Duodenal mucosa (tissue), 2 donors: ENCODE measurements around the gene KIF26B.

Experiments used
- H3K27ac ChIP-seq: one replicate; pipeline ENCODE4 v1.7.0; 2013; ENCODE audit warnings: low read depth, low read length
- H3K27me3 ChIP-seq, 2 donors: one replicate each; pipeline ENCODE4 v1.7.0; 2013; ENCODE audit warnings: low read length in 2 of 2, control low read depth in 1 of 2; ENCODE audit not compliant: insufficient read depth in 2 of 2, control insufficient read depth in 1 of 2
- H3K36me3 ChIP-seq, 2 donors: one replicate each; pipeline ENCODE4 v1.7.0; 2013; ENCODE audit warnings: low read length in 2 of 2, control low read depth in 1 of 2; ENCODE audit not compliant: insufficient read depth in 2 of 2, control insufficient read depth in 1 of 2
- H3K4me1 ChIP-seq, 2 donors: one replicate each; pipeline ENCODE4 v1.7.0; 2013; ENCODE audit warnings: low read length in 2 of 2, control low read depth in 1 of 2; ENCODE audit not compliant: insufficient read depth in 2 of 2, control insufficient read depth in 1 of 2
- H3K4me3 ChIP-seq, 2 donors: one replicate each; pipeline ENCODE4 v1.7.0; 2013; ENCODE audit warnings: low read length in 2 of 2, low read depth in 1 of 2
- H3K9ac ChIP-seq, 2 donors: one replicate each; pipeline ENCODE4 v1.7.0; 2013; ENCODE audit warnings: low read length in 2 of 2, low read depth in 1 of 2
- H3K9me3 ChIP-seq, 2 donors: one replicate each; pipeline ENCODE4 v1.7.0; 2013; ENCODE audit warnings: low read length in 2 of 2, control low read depth in 1 of 2; ENCODE audit not compliant: control insufficient read depth in 1 of 2

Gene KIF26B

GRCh38 chr1:245291351-245291750 is 136.6 kb downstream of the KIF26B start:
- no peaks in the 10 kb centered on the region for H3K27me3 ChIP-seq
- H3K36me3 ChIP-seq = no peaks in the 10 kb centered on the region
- no peak overlapping the region for H3K4me3 ChIP-seq
- no peaks in the 10 kb centered on the region for H3K9me3 ChIP-seq
- no peaks in the 10 kb centered on the region for H3K4me1 ChIP-seq
- H3K27ac ChIP-seq = no peak overlapping the region
- H3K9ac ChIP-seq = no peak overlapping the region

GRCh38 chr1:245292141-245292540 is 137.4 kb downstream of the KIF26B start:
- Histone ChIP-seq H3K27ac (no peak overlapping the region), H3K27me3 (no peaks in the 10 kb centered on the region), H3K9me3 (no peaks in the 10 kb centered on the region), H3K4me1 (no peaks in the 10 kb centered on the region), H3K36me3 (no peaks in the 10 kb centered on the region), H3K4me3 (no peak overlapping the region), H3K9ac (no peak overlapping the region)

DNA sequence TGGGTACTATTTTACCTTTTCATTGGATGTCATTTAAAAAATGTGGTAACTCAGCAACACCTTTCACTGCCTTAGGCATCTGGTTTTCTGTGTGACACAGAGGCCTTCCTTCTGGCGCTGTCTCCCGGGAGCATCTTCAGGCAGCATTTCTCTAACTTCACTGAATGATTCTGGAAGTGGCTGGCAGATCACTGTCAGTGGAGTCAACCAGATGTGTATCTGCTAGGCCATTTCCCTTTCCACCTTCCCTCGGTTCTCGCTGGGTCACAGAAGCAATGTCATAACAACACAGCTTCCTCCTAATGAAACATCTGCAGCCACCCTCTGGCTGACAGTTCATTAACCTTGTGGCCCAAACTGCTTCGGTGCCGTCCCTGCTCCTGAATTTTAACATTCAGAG is 137.8 kb downstream of the KIF26B start:
- Histone ChIP-seq H3K27ac (no peak overlapping the region), H3K36me3 (no peaks in the 10 kb centered on the region), H3K9ac (no peak overlapping the region), H3K4me1 (no peaks in the 10 kb centered on the region), H3K4me3 (no peak overlapping the region), H3K9me3 (no peaks in the 10 kb centered on the region), H3K27me3 (no peaks in the 10 kb centered on the region)

DNA sequence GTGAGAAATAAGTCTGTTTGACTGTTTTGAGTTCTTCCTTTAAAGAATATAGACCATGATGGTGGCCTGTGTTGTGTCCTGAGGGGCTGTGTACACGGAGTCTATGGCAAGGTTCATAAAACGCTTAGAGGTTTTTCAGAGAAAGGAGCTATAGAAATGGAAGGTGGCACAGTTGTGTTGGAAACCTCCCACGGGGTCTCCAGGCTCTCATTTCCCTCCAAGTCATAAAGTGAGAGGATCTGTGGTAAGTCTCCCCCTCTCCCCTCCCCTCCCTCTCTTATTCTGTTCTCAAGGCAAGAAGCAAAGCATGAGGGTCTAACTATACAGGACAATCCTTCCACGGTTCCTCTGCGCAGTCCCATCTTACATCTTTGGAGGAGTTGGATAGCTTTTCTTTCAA is 139.2 kb downstream of the KIF26B start:
- no peak overlapping the region for H3K9ac ChIP-seq

DNA sequence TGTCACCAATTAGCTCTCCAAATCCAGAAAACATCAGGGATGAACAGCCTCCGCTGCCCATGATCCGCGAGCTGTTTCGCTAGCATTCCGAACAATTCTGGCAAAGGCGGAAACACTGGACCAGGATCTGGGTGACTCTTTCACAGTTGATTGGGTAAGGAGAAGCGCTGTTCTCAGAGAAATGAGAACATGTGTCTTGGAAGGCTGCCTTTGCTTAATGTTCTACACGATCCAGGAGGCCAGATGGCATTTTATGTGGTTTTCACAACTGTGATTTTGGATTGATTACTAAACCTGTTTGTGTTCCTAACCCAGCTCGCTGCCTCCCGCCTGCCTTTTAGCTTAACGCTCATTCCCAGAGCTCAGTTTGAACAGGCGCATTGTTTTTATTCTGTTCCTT is 144.0 kb downstream of the KIF26B start:
- Histone ChIP-seq H3K27ac (no peak overlapping the region), H3K27me3 (no peaks in the 10 kb centered on the region), H3K4me1 (peaks cover 0 to 3% of the 10 kb centered on the region in 2 donors), H3K9me3 (no peaks in the 10 kb centered on the region), H3K4me3 (no peak overlapping the region), H3K36me3 (no peaks in the 10 kb centered on the region), H3K9ac (no peak overlapping the region)

More for the DNA sequence above, 139.2 kb downstream of the KIF26B start:
- Histone ChIP-seq H3K4me1 (no peaks in the 10 kb centered on the region), H3K27ac (no peak overlapping the region), H3K9me3 (no peaks in the 10 kb centered on the region), H3K4me3 (no peak overlapping the region), H3K27me3 (no peaks in the 10 kb centered on the region), H3K36me3 (no peaks in the 10 kb centered on the region)

- no peaks in the 10 kb centered on the region for H3K9me3 ChIP-seq
- H3K9ac ChIP-seq = no peak overlapping the region
- no peaks in the 10 kb centered on the region for H3K36me3 ChIP-seq
- peaks cover 0 to 3% of the 10 kb centered on the region in 2 donors for H3K4me1 ChIP-seq
- H3K27ac ChIP-seq = no peak overlapping the region
- H3K27me3 ChIP-seq = no peaks in the 10 kb centered on the region
- peak overlapping the region in 1 of 2 donors; percentile 11 for H3K4me3 ChIP-seq
These were observed 146.4 kb downstream of the KIF26B start for GRCh38 chr1:245301162-245301580.

DNA sequence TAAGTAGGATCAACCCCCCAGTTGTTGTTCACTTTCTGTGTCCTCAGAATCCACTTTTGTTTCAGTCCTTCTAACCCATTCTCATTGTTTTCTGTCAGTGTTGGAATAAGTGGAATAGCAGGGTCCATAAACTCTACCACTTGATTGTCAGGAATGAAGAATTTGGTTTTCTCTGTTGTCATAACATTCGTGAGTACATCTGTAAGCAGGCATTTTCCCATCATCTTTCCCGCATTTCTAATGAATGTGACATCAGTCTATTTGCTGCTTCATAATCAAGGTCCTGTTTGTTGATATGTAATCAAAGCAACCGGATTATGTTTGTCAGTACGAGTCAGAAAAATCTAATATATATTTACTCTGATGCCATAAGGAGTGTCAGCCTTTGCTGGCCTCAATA is 147.1 kb downstream of the KIF26B start:
- no peaks in the 10 kb centered on the region for H3K36me3 ChIP-seq

DNA sequence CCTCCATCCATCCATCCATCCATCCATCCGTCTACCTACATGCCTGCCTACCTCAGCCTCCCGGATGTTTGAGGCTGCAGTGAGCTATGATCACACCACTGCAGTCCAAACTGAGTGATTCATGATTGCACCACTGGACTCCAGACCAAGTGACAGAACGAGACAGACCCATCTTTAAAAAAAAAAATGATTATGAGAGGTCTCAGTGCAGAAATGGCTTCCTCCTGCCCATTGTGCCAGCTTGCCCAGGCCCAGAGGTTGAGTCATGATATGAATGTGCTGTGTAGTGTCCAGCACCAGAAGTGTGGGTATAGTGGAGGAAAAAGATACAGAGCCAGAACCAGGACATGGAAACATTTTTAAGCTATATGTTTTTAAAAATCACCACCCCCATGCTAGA is 149.9 kb downstream of the KIF26B start:
- no peaks in the 10 kb centered on the region for H3K27me3 ChIP-seq
- H3K9me3 ChIP-seq = no peaks in the 10 kb centered on the region
- H3K4me1 ChIP-seq = peaks cover 0 to 3% of the 10 kb centered on the region in 2 donors
- no peak overlapping the region for H3K9ac ChIP-seq
- H3K36me3 ChIP-seq = no peaks in the 10 kb centered on the region
- H3K27ac ChIP-seq = no peak overlapping the region
- H3K4me3 ChIP-seq = no peak overlapping the region

More for the DNA sequence above, 147.1 kb downstream of the KIF26B start:
- no peaks in the 10 kb centered on the region for H3K9me3 ChIP-seq
- H3K4me1 ChIP-seq = peaks cover 0 to 3% of the 10 kb centered on the region in 2 donors
- H3K9ac ChIP-seq = no peak overlapping the region
- no peak overlapping the region for H3K27ac ChIP-seq
- H3K27me3 ChIP-seq = no peaks in the 10 kb centered on the region
- H3K4me3 ChIP-seq = no peak overlapping the region

GRCh38 chr1:245306020-245306419 is 151.2 kb downstream of the KIF26B start:
- Histone ChIP-seq H3K27me3 (no peaks in the 10 kb centered on the region), H3K9ac (no peak overlapping the region), H3K4me1 (peaks cover 0 to 2% of the 10 kb centered on the region in 2 donors), H3K4me3 (no peak overlapping the region), H3K27ac (no peak overlapping the region), H3K9me3 (no peaks in the 10 kb centered on the region), H3K36me3 (no peaks in the 10 kb centered on the region)

GRCh38 chr1:245306628-245307410 is 152.0 kb downstream of the KIF26B start:
- Histone ChIP-seq H3K27me3 (no peaks in the 10 kb centered on the region), H3K4me1 (no peaks in the 10 kb centered on the region), H3K27ac (no peak overlapping the region), H3K9ac (no peak overlapping the region), H3K4me3 (no peak overlapping the region), H3K36me3 (no peaks in the 10 kb centered on the region), H3K9me3 (no peaks in the 10 kb centered on the region)
